Aorta (tissue), 5 donors: Measurements from ENCODE around the gene UCP2. TPM values are rescaled to one million over a fixed set of nuclear protein-coding genes. Genes with fewer than 3 reads are reported as not detected.
A peak's percentile ranks its signal among the peaks of the same experiment; 100 is the strongest.

ENCODE experiments used
- ATAC-seq: fragments of 200-7000 bp; cut with Tn5 transposase; one replicate; pipeline ENCODE4 v1.9.1; 2022; ENCODE audit warnings: moderate library complexity; ENCODE audit not compliant: low FRiP score
- DNase-seq, 2 donors: peaks; one replicate each; pipeline ENCODE4 v3.0.0-alpha.2; 2020
- H3K27ac ChIP-seq, 2 donors: one replicate each; pipeline ENCODE4 v1.5.1; 2013; ENCODE audit warnings: low read length in 2 of 2, mild to moderate bottlenecking in 2 of 2, moderate library complexity in 2 of 2, control low read depth in 1 of 2, inconsistent platforms in 1 of 2, low read depth in 1 of 2
- H3K27me3 ChIP-seq, 2 donors: one replicate each; pipeline ENCODE4 v1.6.1; 2013; ENCODE audit warnings: control low read depth in 1 of 2, low read length in 1 of 2, mild to moderate bottlenecking in 1 of 2, moderate library complexity in 1 of 2; ENCODE audit not compliant: insufficient read depth in 2 of 2, control insufficient read depth in 1 of 2
- H3K36me3 ChIP-seq, 2 donors: one replicate each; pipeline ENCODE4 v1.6.1; 2013; ENCODE audit warnings: control low read depth in 1 of 2, low read length in 1 of 2, mild to moderate bottlenecking in 1 of 2; ENCODE audit not compliant: insufficient read depth in 2 of 2, control insufficient read depth in 1 of 2
- H3K4me1 ChIP-seq, 2 donors: one replicate each; pipeline ENCODE4 v1.6.1; 2013; ENCODE audit warnings: low read length in 2 of 2, control low read depth in 1 of 2, mild to moderate bottlenecking in 1 of 2, moderate library complexity in 1 of 2; ENCODE audit not compliant: insufficient read depth in 2 of 2, control insufficient read depth in 1 of 2
- H3K4me3 ChIP-seq, 2 donors: one replicate each; pipeline ENCODE4 v1.5.1; 2013; ENCODE audit warnings: low read length in 2 of 2, control low read depth in 1 of 2, mild to moderate bottlenecking in 1 of 2
- H3K9me3 ChIP-seq: one replicate; pipeline ENCODE4 v1.6.1; 2013; ENCODE audit warnings: mild to moderate bottlenecking, low read length; ENCODE audit not compliant: control insufficient read depth
- WGBS, 2 donors: extraction: QIAGEN DNeasy Blood & Tissue Kit; methylation state at CpG; one replicate each; pipeline ENCODE4 v1.1.7; 2013; 5-methylcytosine and 5-hydroxymethylcytosine counted together
- intact Hi-C, 2 donors: fragments of 100-400 bp; cut with DNase I; formaldehyde crosslinking; loops; one replicate each; pipeline versions ENCODE4 v1.14.2 to v1.15.0; 2022
- polyA plus RNA-seq, 2 donors: library from polyadenylated mRNA; stranded (reverse); fragments of 200-250 nt; gene quantifications; one replicate each; pipeline ENCODE4 v1.2.3, GENCODE V29; 2013
- total RNA-seq, 2 donors: library from RNA; stranded (reverse); fragmentation: NEBNext Ultra II Directional; extraction: Animal tissue kit (Norgen Biotek cat#: 25700); gene quantifications; one replicate each; pipeline ENCODE4 v1.2.1, GENCODE V29; 2021
- donor health status: healthy with polysubstance abuse.
- donor health status: Bipolar disorder and iron deficiency.
- donor health status: DM: no; HTN: no; CAD: no.
- donor health status: DM: no; HTN: no; CAD: no.
- donor health status: DM: yes; HTN: yes; CAD: no.

UCP2 gene
- total and polyA plus RNA-seq, 4 donors, result 7.3 to 45.4 (median 35.9) TPM

GRCh38 chr11:74012074-74012809 is 29.6 kb upstream of the UCP2 start:
- peak in 1 of 2 donors; percentile 8 for DNase-seq
- Histone ChIP-seq H3K9me3 (no peaks in the 10 kb centered on the region), H3K27ac (no peak overlapping the region), H3K4me1 (no peaks in the 10 kb centered on the region), H3K36me3 (no peaks in the 10 kb centered on the region), H3K4me3 (no peak overlapping the region), H3K27me3 (no peaks in the 10 kb centered on the region)
- 92 to 95% methylated on average over 14 of the region's 14 CpGs for WGBS, 2 donors
- no peak for ATAC-seq
- intact Hi-C loops, result no loop called here

GRCh38 chr11:74011360-74012073 is 28.9 kb upstream of the UCP2 start:
- no peaks in the 10 kb centered on the region for H3K4me1 ChIP-seq
- ATAC-seq, result no peak
- 92 to 94% methylated on average over 8 of the region's 8 CpGs for WGBS, 2 donors
- H3K27me3 ChIP-seq, result no peaks in the 10 kb centered on the region
- intact Hi-C loops, result no loop called here
- no peaks in the 10 kb centered on the region for H3K36me3 ChIP-seq
- H3K4me3 ChIP-seq, result no peak overlapping the region
- DNase-seq, result no peak
- no peak overlapping the region for H3K27ac ChIP-seq
- H3K9me3 ChIP-seq, result no peaks in the 10 kb centered on the region

GRCh38 chr11:74010306-74011300 is 28.0 kb upstream of the UCP2 start:
- Histone ChIP-seq H3K27me3 (no peaks in the 10 kb centered on the region), H3K9me3 (no peaks in the 10 kb centered on the region), H3K4me3 (no peak overlapping the region), H3K4me1 (no peaks in the 10 kb centered on the region), H3K27ac (no peak overlapping the region), H3K36me3 (no peaks in the 10 kb centered on the region)
- WGBS, 2 donors, result 90% methylated on average over 9 of the region's 9 CpGs
- intact Hi-C loops, result no loop called here
- ATAC-seq (no peak), DNase-seq (no peak)

GRCh38 chr11:74009675-74010305 is 27.1 kb upstream of the UCP2 start:
- Histone ChIP-seq H3K4me3 (no peak overlapping the region), H3K36me3 (no peaks in the 10 kb centered on the region), H3K27me3 (no peaks in the 10 kb centered on the region), H3K27ac (no peak overlapping the region), H3K9me3 (no peaks in the 10 kb centered on the region), H3K4me1 (no peaks in the 10 kb centered on the region)
- WGBS, 2 donors, result 87 to 91% methylated on average over 5 of the region's 5 CpGs
- intact Hi-C loops, result no loop called here
- DNase-seq (no peak), ATAC-seq (no peak)

- Histone ChIP-seq H3K4me3 (no peak overlapping the region), H3K27ac (no peak overlapping the region), H3K36me3 (peaks cover 0 to under 1% of the 10 kb centered on the region in 2 donors), H3K27me3 (no peaks in the 10 kb centered on the region), H3K9me3 (no peaks in the 10 kb centered on the region), H3K4me1 (no peaks in the 10 kb centered on the region)
- 93 to 95% methylated on average over 3 of the region's 3 CpGs for WGBS, 2 donors
- DNase-seq, result no peak
- intact Hi-C loops, result no loop called here
- no peak for ATAC-seq
Measured at GRCh38 chr11:74009230-74009547, 26.5 kb upstream of the UCP2 start.

GRCh38 chr11:74008373-74009229 is 26.0 kb upstream of the UCP2 start, which contains the start of gene UCP3:
Gene UCP3, minus strand, starts transcription at chr11:74009085. Its CDS starts 2,043 bp downstream, at chr11:74007042.
- Histone ChIP-seq H3K9me3 (no peaks in the 10 kb centered on the region), H3K36me3 (peaks cover 0 to 4% of the 10 kb centered on the region in 2 donors), H3K4me1 (no peaks in the 10 kb centered on the region), H3K4me3 (no peak within 1 kb of the TSS), H3K27me3 (no peaks in the 10 kb centered on the region), H3K27ac (no peak within 1 kb of the TSS)
- DNase-seq (no peak), ATAC-seq (no peak)
- intact Hi-C loops, result no loop called here
- WGBS, 2 donors, result 72 to 77% methylated on average over 9 of the region's 9 CpGs

- peaks cover 0 to 7% of the 10 kb centered on the region in 2 donors for H3K36me3 ChIP-seq
- DNase-seq (no peak), ATAC-seq (no peak)
- no peaks in the 10 kb centered on the region for H3K27me3 ChIP-seq
- intact Hi-C loops, result no loop called here
- no peaks in the 10 kb centered on the region for H3K9me3 ChIP-seq
- H3K4me3 ChIP-seq, result no peak overlapping the region
- no peak overlapping the region for H3K27ac ChIP-seq
- 83 to 85% methylated on average over 6 of the region's 6 CpGs for WGBS, 2 donors
- H3K4me1 ChIP-seq, result no peaks in the 10 kb centered on the region
Measured at GRCh38 chr11:74007691-74008372, 25.2 kb upstream of the UCP2 start.
